ENCODE measurements around the gene SLC1A6.
"Not testable (repeated sequence)": the region's sequence is repeated elsewhere in the genome, so short reads cannot be mapped to it uniquely, and the experiment has no call there.

SLC1A6 gene

DNA sequence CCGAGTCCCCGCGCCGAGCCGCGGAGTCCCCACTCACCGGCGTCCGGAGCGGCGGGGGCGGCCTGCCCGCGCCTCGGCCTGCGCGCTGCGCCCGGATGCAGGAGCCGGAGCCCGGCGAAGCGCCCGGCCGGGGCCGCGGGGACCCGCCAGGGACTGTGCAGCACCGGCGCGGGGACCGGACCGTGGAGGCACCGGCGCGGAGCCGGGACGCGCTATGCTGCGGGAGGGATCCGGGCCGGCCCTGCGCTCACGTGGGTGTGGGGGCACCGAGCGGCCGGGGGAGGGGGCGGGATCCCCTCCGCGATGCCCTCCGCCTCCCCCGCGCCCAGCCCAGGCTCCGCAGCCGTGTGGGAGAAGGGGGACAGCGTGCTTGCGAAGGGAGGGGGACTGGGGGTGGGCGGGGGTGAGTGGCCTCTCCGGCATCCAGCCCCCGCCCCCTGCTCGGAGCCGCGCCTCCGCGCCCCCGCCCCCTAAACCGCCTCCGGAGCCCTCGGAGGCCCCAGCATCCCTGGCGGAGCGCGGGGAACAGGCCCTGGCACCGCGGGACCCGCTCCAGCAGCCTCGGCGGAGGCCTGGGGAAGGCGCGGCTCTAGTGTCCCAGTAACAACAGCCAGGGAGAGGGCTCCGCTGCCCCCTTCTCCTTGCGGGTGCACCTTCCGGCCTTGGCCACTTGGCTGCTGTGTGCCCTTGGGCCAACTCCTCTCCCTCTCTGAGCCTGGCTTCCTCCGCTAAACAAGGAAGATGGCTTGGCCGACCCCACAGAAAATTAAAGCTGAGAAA is at the start of gene SLC1A6:
TSS of gene SLC1A6 (minus strand) at position 389 of the 780 bp plus-strand sequence. CDS start 6,954 bp downstream, outside the sequence.
- DNase-seq, result peak; percentile 74

DNA sequence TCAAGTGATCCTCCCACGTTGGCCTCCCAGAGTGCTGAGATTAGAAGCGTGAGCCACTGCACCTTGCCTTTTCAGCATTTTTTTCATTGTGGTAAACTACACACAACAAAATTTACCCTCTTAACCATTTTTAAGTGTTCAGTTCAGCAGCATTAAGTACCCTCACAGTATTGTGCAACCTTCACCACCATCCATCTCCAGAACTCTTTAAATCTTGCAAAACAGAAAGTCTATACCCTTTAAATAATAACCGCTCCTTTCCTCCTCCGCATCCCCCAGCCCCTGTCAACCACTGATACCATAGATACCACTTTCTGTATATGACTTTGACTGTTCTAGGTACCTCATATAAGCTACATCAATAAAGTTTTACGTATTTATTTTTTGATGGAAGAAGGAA is 48.8 kb upstream of the SLC1A6 start:
- no peak for DNase-seq

DNA sequence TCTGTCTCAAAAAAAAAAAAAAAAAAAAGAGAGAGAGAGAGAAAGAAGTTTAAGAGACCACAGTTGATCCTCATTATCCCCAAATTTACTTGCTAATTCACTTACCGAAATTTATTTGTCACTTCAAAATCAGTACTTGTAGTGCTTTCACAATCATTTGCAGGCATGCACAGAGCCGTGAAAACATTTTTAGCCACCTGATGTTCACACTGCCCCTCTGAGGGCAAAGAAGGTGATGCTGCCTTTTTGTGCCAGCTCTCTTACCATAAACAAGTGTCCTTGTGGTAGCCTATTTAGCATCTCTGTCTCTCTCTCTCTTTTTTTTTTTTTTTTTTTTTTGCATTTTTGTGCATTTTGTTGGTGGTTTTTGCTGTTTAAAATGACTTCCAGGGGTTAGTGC is 45.6 kb upstream of the SLC1A6 start:
- DNase-seq, result no peak

GRCh38 chr19:15022752-15023151 is 43.1 kb upstream of the SLC1A6 start:
- no peak for DNase-seq

DNA sequence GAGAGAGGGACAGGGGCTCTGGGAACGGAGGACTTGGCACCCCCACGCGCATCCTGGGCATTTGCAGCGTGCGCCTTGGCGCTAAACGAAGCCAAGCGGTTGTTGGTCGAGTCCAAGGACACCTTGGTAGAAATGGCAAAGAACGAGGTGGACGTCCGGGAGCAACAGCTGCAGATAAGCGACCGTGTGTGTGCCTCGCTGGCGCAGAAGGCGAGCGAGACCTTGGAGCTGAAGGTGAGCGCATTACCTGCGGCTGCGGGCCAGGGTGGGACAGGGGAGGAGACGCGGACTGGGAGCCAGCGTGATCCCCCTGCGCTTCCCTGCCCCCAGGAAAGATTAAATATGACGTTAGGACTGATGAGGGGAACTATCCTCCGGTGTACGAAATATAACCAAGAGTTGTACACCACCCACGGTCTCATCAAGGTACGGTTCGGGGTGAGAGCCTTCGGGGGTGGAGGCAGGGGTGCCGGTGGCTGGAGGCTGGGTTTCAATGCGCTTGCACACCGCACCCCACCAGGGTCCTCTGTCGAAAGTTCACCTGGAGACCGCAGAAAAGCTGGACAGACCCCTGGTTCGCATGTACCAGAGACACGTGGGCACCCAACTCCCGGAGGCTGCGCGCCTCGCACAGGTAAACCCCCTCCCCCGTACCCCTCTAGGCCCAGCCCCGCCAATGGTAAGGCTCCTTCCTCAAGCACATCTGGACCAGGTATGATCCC is 41.8 kb upstream of the SLC1A6 start:
- no peak for DNase-seq

GRCh38 chr19:15018836-15019235 is 39.2 kb upstream of the SLC1A6 start:
- not testable (repeated sequence) for DNase-seq

DNA sequence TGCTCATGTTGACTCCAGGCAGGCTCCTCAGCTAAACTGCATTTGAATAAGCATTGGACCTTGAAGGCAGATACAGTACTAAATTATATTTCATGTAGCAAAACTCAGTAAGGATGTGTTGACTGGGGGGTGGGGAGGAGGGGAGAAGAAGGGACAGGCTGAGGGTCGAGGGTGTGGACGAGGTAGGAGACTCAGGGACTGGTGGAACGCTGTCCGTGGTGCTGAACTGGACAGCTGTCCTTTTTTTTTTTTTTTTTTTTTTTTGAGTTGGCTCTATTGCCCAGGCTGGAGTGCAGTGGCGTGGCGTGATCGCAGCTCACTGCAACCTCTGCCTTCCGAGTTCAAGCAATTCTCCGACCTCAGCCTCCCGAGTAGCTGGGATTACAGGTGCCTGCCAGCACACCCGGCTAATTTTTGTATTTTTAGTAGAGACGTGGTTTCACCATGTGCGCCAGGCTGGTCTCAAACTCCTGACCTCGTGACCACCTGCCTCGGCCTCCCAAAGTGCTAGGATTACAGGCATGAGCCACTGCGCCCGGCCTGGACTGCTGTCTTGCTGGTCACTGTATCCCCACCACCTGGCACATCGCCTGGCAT is 36.4 kb upstream of the SLC1A6 start:
- peak; percentile 65 for DNase-seq

DNA sequence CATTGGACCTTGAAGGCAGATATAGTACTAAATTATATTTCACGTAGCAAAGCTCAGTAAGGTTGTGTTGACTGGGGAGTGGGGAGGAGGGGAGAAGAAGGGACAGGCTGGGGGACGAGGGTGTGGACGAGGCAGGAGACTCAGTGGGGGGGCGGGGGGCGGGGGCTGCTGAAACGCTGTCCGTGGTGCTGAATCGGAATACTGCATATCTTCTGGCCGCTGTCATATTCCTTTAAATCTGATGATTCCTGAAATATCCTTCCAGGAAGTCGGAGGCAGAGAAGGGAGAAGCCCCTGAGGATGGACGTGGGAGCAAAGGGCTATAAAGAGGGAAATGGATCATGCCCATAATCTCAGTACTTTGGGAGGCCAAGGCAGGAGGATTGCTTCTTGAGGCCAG is 34.9 kb upstream of the SLC1A6 start:
- DNase-seq, result peak; percentile 24

DNA sequence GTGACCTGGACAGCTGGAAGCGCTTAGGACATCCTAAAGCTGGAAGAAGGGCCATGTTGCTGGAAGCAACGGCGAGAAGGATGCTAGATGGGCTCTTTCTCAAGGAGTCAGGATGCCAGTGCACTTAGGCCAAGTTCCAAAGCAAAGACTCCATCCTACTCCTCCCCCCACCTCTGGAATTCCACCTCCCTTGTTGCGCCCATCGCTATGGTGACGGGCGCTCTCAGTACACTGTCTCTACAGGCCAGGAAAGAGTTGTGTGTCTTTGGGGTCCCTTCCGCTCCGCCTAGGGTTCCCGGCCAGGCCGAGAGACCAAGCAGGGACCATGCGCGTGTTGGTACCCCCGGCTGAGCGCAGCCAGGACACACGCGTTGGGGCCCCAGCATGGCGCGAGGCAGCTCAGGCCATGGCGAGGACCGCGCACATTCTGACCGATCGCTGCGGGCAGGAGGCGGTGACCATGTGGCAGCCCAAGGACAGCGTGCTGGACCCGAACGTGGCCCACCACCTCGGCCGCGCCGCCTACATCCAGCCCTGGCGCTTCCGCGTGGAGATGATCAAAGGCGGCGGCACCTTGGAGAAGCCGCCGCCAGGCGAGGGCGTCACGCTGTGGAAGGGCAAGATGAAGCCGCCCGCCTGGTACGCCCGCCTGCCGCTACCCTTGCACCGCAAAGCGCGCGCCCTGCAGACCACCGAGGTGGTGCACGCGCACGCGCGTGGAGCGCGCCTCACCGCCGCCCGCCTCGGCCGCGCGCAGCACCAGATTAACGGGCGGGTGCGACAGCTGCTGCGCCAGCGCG is 31.0 kb upstream of the SLC1A6 start:
- DNase-seq, result peak; percentile 80

GRCh38 chr19:15008308-15008707 is 28.6 kb upstream of the SLC1A6 start:
- no peak for DNase-seq

DNA sequence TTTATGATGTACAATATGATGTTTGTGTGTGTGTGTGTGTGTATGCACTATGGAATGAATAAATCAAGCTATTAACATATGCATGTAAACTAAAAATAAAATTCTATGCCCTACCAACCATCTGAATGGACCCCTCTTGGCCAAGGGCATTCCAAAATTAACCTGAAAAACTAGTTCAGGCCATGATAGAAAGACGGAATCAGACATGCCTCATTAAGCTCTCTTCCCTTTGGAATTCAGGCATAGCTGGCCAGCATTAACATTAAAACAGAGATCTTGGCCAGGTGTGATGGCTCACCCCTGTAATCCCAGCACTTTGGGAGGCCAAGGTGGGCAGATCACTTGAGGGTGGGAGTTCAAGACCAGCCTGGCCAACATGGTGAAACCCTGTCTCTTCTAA is 18.3 kb upstream of the SLC1A6 start:
- DNase-seq, result no peak

DNA sequence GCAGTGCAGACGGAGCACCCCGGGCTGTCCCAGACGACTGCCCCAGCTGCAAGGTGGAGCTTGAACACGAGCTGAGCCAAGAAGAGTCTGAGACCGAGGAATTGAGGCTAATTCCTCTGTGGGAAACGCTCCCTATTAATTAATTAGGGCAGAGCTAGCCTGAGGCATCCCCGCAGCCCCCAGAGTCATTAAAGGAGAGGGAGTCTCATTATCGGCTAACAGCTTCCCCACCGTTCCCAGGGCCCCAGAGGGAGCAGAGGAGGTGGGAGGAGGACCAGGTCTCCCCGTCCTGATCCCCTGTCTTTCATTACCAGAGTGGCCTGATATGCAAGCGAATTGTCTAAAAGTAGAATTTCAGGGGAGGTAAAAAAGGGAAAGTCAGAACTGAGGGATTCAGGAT is 13.1 kb upstream of the SLC1A6 start:
- DNase-seq, result peak; percentile 62

DNA sequence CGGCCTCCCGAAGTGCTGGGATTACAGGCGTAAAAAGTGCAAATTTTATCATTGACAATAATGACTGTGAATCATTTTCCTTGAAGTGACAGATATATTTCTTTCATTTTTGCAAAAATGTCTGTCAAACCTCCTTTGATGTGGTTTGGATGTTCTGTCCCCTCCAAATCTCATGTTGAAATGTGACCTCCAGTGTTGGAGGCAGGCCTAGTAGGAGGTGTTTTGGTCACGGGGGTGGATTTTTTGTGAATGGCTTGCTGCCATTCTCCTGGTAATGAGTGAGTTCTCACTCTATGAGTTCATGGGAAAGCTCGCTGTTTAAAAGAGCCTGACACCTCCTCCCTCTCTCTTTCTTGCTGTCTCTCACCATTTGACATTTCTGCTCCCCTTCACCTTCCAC is 5.5 kb upstream of the SLC1A6 start:
- no peak for DNase-seq

DNA sequence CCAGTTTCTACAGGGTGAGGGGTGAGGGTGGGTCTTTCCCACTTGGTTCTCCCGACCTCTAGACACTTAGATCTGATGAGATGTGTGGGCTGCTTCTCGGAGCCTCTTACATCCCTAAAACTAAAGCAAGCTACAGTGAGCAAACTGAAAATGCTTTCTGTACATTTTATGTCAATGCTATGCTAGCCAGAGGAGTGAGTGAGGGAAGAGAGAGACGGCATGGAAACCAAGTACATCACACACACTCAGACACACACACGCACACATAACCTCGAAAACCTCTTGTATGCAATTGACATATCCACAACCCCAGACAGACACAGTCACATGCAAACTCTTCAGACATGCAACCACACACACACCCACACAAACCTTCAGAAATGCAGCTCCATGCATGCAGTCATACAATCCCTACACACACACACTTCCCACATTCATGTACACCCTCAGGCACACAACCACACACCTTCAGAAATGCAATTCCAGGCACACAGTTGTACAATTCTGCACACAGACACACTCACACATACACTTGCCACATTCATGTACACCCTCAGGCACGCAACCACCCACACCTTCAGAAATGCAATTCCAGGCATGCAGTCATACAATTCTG is 1.4 kb downstream of the SLC1A6 start:
- peak; percentile 12 for DNase-seq

DNA sequence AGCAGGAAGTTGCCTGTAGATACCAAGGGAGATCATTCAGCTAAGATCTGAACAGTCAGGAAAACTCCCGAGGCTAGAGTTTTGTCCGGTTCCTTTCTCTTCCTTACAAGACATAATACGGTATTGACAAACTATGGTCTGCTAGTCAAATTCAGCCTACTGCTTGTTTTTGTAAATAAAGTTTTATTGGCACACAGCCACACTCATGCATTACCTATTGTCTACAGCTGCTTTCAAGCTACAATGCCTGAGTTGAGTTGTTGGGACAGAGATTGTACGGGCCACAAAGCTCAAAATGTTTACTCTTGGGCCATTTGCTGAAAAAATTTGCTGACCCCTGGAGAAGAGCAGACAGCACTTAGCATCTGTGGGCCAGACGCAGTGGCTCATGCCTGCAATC is 2.5 kb downstream of the SLC1A6 start:
- no peak for DNase-seq

DNA sequence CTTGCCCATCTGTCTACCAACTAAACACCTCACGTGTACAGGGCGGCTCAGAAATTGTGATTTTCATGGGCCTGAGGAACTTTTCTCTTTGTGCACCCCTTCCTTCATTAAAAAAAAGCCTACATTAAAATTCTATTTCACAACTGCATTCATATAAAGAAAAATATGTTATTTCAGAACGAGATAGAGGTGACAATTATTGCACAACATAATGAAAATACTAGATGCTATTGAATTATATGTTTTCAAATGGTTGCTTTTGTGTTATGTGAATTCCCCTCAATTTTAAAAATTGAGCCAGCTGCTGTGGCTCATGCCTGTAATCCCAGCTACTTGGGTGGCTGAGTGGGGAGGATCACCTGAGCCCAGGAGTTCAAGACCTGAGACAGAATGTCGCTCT is 5.2 kb downstream of the SLC1A6 start:
- no peak for DNase-seq

DNA sequence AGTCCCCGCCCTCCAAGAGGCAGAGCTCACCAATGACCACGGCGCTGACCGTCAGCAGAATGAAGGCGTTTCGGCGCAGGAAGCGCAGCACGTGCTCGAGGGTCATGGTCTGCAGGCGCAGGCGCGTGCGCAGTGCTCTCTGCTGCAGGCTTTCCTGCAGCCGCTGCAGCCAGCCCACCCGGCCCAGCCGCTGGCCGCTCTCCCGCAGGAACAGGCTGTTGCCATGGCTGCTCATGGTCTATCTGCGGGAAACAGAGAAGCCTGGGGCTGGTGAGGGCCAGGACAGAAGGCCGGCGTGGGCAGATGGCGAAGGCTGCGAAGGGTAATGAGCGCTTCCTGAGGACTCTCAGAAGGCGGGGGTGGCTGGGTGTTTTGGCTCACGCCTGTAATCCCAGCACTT is 7.0 kb downstream of the SLC1A6 start:
- DNase-seq, result no peak

DNA sequence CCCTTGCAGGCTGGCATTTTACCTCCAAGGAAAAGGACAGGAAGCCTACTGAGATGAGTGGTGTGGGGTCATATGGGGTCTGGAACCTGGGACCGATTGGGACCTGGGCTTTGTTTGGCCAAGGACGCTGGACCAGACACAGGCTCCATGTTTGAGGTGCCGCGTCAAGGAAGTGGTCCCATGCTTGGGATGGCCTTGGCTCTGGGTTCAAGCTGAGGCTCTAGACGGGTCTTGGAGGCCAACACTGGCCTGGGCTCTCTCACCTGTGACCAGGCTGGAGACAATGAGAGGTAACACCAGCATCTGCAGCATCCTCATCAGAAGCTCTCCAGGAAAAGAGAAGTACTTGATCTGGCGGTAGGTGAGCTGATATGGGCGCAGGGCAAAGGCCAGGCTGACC is 8.2 kb downstream of the SLC1A6 start:
- no peak for DNase-seq

DNA sequence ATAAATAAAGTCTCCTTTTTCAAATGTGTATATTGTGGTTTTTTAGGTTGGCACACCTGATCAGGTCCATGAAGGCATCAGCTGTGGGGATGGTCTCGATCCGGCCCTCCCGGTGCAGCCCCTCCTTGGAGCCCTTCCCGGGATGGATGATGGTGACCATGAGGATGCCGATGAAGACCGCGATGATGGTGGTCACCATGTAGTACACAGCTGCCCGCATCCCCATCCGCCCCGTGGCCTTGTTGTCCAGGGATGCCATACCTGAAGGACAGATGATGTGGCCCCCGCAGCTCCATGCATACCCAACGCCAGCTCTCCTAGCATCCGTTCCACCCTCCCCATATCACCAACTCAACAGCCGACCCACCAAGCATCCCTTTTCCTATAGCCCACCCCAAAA is 11.4 kb downstream of the SLC1A6 start:
- no peak for DNase-seq

DNA sequence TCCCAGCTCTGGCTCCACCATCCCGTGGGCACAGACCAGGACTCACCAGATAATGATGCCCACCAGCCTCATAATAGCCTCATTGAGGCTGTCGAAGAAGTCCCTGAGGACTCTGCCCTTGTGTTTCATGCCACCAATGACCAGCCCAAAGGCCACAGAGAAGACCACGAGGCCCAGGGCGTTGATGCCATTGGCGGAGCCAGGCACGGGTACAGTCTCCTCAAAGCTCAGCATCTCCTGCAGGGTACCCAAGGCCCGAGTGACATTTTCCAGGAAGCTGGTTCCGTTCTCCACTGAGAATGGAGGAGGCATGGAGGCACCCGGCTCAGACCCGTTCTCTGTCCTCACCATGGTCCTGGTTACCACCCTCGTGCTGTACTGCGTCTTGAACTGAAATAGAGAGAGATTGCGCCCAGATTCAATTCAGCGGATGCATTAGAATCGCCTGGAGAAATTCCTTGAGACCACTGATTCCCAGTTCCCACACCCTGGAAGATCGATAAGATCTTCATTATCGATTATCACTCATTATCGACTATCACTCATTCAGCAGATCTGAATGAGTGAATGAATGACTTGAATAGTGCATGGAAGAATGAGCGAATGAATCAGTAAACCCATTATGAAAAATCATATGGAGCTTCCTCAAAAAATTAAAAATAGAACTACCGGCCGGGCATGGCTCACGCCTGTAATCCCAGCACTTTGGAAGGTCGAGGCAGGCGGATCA is 17.5 kb downstream of the SLC1A6 start:
- no peak for DNase-seq

DNA sequence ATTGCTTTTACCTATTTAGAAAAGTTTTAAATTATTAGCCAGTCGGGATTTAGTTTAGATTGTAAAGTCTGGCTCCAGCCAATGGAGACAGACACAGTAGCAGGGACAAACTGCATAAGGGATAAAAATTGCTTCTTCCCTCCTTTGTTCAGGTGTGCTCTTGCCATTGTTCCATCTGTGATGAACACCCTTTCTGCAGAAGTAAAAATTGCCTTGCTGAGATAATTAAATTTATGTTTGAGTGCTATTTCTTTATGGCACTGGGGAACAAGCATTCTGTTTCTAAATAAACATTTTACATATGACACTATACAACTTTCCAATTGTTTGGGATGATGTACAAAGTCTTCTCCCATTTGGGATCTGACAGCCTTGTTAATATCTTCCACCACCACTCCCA is 20.4 kb downstream of the SLC1A6 start:
- no peak for DNase-seq

- DNase-seq, result no peak
These were observed 22.2 kb downstream of the SLC1A6 start for GRCh38 chr19:14957464-14957863.

Data from eye (tissue), 1 donor.